Measurements from ENCODE around the gene CPN2.

The CPN2 gene

DNA sequence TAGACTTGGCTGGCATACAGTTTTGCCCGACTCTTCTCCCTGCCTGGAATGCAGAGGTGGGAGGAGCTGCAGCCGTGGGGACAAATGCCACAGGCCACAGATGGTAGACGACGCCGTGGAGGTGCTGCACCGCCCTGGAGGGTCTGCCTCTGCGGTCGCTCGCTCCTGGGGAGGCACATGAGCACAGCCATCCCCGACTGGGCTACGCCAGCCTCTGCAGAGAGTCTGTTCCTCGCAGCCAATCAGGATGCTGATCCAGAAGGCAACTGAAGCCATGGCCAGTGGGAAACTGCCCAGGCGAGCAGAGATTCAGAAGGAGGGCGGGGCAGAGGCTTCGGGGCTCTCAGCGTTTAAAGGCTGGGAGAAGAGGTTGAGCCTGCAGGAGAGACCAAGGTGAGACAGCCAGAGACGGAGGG lies 30.3 kb upstream of the CPN2 start:
- DNase-seq (ENCODE audit: low spot score), result no peak

DNA sequence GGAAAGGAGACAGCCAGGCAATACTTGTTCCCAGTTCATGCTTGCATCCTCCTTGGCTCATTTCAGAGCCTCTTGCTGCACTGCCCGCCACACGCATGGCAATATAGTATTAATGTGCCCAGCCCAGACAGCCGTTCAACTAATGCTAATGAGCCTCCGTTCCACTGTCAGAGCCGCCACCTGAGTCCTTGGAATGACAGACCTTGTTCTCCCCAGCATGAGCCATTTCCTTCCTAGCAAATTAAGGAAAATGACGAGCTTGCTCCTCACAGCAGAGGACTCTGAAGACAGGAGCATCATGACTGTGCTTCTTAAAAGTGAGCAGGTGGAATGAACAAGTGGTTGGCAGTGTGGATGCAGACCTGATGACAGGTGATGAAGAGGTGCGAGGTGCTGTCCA lies 29.2 kb upstream of the CPN2 start:
- no peak for DNase-seq (ENCODE audit: low spot score)

DNA sequence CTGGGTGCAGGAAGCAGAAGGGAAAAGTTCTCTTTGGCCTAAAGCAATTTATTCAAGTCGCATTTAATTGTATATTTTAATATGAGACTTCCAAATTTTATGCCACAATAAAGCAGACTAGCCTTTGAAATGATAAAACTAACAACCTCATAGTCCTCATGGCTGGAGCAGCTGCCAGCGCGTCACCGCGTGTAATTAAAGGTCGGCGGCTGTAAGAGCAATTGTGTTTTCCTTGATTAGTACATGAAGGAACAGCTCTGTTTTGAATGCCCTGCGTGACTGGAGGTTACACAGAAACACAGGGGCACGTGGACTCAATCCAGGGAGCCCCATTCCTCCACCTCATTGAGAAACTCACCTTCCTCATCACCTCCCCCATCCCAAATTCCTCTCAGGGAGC lies 28.5 kb upstream of the CPN2 start:
- DNase-seq (ENCODE audit: low spot score), result no peak

DNA sequence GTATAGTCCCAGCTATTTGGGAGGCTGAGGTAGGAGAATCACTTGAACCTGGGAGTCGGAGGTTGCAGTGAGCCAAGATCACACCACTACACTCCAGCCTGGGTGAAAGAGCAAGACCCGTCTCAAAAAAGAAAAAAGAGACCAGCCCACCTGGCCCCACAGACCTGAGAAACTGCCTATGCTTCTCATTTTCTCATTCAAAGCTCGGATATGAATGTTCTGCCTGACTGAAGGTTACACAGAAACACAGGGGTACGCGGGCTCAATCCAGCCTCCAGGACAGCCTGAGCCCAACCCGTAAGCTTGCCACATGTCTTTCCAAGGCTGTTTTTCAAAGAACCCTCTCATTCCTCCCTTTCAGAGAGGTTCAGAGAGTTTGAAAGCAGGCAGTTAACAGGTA lies 28.1 kb upstream of the CPN2 start:
- no peak for DNase-seq (ENCODE audit: low spot score)

DNA sequence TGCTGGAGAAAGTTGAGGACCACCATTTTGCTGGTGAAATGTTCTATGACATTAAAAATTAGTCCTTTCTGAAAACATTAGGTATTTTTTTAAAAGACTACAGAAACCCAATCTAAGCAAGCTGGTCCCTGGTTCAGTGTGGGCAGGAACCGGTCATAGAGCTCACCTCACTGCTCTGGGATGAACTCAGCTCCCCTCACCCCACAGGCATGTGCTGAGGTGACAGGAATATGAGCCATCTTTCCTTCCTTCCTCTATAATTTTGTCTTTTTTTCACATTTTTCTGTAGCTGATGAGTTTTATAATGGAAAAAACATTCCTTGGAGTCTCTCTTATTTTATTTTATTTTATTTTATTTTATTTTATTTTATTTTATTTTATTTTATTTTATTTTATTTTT lies 26.6 kb upstream of the CPN2 start:
- DNase-seq (ENCODE audit: low spot score), result no peak

- DNase-seq (ENCODE audit: low spot score), result no peak
Measured at GRCh38 chr3:194376241-194376560, 25.1 kb upstream of the CPN2 start.

DNA sequence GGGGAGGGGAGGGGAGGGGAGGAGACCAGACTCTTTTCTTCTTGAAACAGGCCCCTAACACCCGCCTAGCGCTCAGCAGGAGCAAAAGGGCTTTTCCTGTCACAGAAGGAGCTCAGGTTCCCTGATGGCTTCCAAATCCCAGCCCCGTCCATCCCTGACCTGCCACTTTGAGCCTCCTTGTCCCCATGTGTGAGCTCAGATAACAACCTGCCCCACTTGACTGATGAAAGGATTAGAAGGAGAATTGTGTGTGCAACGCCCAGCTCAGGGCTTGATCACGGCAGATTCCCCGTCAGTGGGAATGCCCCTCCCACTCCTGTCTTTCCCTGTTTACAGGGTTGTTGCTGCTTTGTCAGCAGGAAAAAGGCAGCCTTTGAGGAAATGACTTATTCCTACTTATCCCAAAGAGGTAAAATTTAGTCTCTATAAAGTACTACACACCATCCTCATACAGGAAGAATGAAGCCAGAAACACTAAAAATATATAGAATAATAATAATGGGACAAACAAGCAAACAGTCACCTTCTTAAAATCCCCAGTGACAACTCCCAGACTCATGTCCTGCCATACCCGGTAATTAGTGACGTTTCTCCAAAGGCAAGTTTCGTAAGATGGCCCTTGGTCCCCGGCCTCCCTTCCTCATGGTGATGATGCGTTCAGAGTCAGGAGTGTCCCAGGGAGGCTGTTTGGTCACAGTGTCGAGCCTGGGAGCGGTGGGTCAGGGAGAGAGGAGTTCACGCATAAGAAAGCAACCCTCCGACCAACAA lies 24.5 kb upstream of the CPN2 start:
- DNase-seq (ENCODE audit: low spot score), result no peak

GRCh38 chr3:194374935-194375334 lies 23.8 kb upstream of the CPN2 start:
- DNase-seq (ENCODE audit: low spot score), result no peak

DNA sequence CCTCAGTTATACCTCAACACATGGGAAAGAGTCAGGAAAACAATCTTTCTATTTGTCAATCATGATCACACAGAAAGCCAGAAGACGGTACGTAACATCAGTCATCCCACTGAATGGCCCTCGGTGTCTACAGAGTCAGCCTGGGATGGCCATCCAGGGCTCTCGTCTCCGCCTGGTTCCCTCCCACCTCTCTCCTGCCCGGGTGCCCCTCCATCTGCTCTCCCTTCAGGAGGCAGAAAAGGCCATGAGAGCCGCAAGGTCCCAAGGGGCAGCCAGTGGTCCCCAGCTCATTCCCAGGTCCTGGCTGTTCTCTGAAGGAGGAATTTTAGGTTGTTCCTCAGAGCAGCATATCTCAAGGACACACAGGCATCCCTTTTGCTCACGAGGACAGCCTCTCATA lies 22.8 kb upstream of the CPN2 start:
- DNase-seq (ENCODE audit: low spot score), result no peak

DNA sequence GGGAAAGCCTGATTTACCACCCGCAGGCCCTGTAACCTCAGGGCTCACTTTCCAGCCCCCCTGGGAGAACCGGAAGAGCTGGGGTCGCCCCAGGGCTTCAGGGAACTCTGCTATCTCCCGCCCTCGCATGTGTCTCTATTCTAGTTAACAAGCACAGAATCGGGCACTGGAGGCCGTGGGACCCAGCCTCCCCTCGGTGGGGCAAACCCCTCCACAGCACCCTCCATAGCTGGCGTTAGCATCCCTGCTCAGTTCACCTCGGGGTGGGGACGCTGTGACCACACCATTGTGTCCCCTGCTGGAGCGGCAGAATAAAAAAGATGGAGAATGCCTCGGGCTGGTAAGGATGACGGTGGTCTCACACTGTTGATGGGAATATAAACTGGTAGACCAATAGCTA lies 21.9 kb upstream of the CPN2 start:
- no peak for DNase-seq (ENCODE audit: low spot score)

- DNase-seq (ENCODE audit: low spot score), result no peak
Measured at GRCh38 chr3:194370753-194371152, 19.6 kb upstream of the CPN2 start.

DNA sequence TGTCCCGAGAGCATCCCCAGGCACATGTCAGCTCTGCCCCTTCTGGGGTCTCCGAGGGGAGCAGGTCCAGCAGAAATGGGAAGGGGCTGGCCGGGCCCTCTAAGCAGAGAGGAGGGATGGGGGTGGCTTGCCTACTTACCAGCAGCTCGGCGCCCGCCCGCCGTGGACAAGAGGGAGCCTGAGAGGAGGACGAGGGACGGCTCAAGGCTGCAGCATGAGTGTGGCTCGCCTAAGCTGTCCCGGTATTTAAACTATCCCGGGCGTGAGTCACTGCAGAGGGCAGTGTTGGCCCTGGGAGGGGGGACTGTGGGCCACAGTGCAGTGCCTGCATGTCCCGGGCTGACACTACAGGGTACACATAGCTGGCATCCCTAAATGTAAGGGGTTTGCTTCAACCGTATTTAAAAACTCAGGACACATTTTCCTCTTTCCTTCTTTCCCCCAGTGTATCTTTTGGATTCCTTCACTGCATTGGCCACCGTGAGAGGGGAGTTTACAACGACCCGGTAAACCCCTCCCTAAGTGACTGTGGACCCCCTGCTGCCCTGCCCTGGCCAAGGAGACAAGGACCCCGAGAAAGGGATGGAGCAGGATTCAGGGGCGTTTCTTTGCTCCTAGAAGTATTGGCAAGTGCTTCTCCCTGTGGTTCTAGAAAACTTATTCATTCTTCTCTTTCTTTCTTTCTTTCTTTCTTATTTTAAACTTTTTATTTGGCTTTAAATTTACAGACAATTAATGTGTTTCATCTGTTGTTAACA lies 18.6 kb upstream of the CPN2 start, which contains the start of gene LRRC15:
Gene LRRC15, minus strand, starts transcription at position 222 of the 758 bp plus-strand sequence. CDS start 8,700 bp downstream, outside the sequence.
- DNase-seq (ENCODE audit: low spot score), result no peak

GRCh38 chr3:194368918-194369317 lies 17.8 kb upstream of the CPN2 start:
- no peak for DNase-seq (ENCODE audit: low spot score)

- DNase-seq (ENCODE audit: low spot score), result no peak
Measured at GRCh38 chr3:194367992-194368841, 17.1 kb upstream of the CPN2 start.

GRCh38 chr3:194365978-194366490 lies 14.9 kb upstream of the CPN2 start:
- DNase-seq (ENCODE audit: low spot score), result no peak

GRCh38 chr3:194365526-194365925 lies 14.4 kb upstream of the CPN2 start:
- DNase-seq (ENCODE audit: low spot score), result no peak

DNA sequence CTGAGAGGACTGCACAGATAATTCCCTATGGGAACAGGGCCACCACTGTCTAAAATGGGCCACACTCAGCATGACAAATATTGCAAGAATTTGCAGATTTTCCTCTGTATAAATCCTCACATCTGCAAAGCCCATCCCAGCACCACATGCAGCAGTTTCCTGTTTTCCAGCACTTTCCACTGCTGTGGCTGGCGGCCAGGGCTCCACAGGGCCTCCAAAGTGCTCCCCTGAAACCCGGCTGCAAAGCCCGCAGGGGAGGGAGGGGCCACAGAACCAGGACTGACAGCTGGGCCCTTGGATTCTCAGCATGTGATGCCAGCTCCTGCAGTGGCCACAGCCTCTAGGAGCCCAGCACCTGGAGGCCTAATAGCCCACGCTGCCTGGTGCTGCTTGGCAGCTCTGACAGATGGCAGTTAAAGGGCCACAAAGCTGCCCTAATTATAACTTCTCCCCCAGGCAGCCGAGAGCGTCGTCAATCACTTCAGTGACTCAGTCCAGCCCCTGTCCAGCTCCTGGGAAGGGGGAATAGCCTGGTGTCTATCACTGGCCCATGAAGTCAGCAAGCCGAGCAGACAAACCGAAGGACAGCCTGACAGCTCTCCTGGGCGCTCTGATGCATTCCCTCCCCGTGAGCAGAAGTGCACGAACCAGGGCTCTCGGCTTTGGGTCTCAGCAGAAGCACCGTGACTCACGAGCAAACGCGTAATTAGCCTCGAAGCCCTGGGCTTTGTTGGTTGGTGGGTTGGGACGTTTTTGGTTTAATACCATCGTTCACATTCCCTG lies 13.7 kb upstream of the CPN2 start:
- DNase-seq (ENCODE audit: low spot score), result no peak

DNA sequence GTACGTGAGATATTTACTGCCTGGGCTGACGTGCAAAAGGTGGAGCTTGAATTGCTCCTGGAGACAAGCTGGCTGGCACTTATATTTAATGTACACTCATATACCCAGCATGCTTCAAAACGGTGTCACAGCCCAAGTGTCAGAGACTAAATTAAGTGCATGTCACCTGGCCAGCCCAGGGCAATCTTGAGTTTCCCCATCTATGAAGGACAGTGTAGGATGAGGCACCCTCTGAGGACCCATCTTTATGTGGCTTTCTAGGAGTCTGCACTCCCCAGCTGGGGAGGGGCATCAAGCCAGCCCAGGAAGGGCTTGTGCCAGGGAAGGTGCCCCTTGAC lies 13.2 kb upstream of the CPN2 start:
- DNase-seq (ENCODE audit: low spot score), result no peak

DNA sequence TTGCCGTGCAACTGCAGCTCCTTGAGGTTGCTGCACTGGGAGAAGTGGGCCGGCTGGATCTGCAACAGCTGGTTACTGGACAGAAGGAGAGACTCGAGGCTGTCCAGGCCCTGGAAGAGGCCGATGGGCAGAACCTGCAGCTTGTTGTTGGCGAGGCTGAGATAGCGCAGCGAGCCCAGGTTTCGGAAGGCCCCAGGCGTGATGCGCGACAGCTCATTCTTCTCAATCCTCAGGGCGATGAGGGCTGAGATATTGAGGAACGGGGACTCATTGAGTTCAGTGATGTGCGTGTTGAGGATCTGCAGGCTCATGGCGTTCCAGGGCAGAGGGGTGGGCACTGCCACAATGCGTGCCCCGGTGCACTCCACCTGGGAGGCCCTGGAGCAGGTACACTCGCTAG lies 9.4 kb upstream of the CPN2 start:
- no peak for DNase-seq (ENCODE audit: low spot score)

- DNase-seq (ENCODE audit: low spot score), result no peak
Measured at GRCh38 chr3:194357681-194358080, 6.6 kb upstream of the CPN2 start.

- DNase-seq (ENCODE audit: low spot score), result no peak
Measured at GRCh38 chr3:194355379-194355778, 4.3 kb upstream of the CPN2 start.

DNA sequence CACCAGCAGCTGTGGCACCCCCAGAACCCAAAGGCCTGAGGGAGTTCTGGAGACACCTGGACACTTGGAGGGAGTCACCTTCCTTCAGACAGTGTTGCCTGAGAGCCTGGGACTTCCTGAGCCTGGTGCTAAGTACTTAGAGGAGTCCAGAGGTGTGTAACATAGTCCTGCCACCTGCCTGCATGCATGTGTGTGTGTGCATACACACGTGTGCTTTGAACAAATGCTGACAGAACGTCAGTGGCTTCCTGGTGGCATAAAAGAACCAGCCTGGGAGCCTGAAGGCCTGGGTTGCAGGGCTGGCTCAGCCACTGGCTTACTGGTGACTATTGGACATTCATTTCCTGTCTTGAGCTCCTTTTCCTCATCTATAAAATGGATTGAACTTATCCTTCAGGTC lies 3.2 kb upstream of the CPN2 start:
- DNase-seq (ENCODE audit: low spot score), result no peak

All from CD4-positive, alpha-beta T cell treated with Interleukin-6 at 100 ng/mL for 8 hours (primary cell).